Stimulated activated CD8-positive, alpha-beta memory T cell treated with anti-CD3 and anti-CD28 coated beads, Interleukin-2, amount 100 ng/mL, for 48 hours (primary cell): ENCODE measurements around the gene NPIPB2.
A peak's percentile ranks its signal among the peaks of the same experiment; 100 is the strongest.
"Not testable (repeated sequence)": the region's sequence is repeated elsewhere in the genome, so short reads cannot be mapped to it uniquely, and the experiment has no call there.

ENCODE experiments used
- DNase-seq, 2 donors: peaks; one replicate each; pipeline ENCODE4 v3.0.0-alpha.2; 2020; ENCODE audit warnings: low read depth in 2 of 2

The NPIPB2 gene

GRCh38 chr16:11957591-11958395, 15.9 kb upstream of the NPIPB2 start:
- no peak for DNase-seq

GRCh38 chr16:11956558-11956957, 14.7 kb upstream of the NPIPB2 start:
- no peak for DNase-seq

- DNase-seq, result no peak
Measured at GRCh38 chr16:11955713-11956123, 13.9 kb upstream of the NPIPB2 start.

DNA sequence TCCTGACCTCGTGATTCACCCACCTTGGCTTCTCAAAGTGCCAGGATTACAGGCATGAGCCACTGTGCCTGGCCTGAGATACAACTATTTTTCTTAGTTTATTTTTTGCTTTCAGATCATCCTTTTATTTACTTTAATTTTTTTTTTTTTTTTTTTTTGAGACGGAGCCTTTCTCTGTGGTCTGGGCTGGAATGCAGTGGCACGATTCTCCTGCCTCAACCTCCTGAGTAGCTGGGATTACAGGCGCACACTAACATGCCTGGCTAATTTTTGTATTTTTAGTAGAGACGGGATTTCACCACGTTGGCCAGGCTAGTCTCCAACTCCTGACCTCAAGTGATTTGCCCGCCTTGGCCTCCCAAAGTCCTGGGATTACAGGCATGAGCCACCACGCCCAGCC, 11.7 kb upstream of the NPIPB2 start:
- DNase-seq, result not testable (repeated sequence)

- no peak for DNase-seq
Measured at GRCh38 chr16:11950388-11950787, 8.5 kb upstream of the NPIPB2 start.

DNA sequence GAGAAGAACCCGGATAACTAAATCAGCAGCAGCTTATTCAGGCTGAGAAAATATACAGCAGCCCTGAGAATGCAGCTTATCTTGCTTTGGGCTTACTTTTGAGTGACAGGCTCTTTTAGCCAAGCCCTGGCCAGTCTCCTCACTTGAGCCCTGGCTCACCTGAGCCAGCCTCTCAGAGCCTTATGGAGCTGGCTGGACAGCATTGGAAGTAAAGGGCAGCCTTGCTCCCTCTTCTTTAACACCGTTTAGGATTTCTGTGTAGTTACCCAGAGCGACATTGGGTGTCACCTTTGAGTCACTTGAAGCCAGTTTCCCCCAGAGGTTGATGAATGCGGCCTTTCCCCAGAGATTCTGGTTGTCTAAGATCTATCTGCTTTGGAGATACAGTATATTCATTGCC, 7.7 kb upstream of the NPIPB2 start:
- no peak for DNase-seq

GRCh38 chr16:11948819-11949218, 7.0 kb upstream of the NPIPB2 start:
- no peak for DNase-seq

DNA sequence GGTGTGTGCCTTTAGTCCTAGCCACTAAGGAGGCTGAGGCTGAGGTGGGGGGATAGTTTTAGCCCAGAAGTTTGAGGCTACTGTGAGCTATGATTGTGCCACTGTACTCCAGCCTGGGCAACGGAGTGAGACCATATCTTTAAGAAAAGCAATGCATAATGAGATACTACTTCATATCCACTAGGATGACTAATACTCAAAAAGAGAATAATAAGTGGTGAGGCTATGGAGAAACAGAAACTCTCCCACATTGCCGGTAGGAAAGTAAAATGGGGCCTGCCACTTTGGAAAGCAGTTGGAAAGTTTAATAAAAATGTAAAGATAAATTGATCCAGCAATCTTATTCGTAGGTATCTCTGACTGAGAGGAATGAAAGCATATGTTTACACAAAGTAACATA, 4.6 kb upstream of the NPIPB2 start:
- no peak for DNase-seq

- not testable (repeated sequence) for DNase-seq
Measured at GRCh38 chr16:11927350-11927749, 14.5 kb downstream of the NPIPB2 start.

DNA sequence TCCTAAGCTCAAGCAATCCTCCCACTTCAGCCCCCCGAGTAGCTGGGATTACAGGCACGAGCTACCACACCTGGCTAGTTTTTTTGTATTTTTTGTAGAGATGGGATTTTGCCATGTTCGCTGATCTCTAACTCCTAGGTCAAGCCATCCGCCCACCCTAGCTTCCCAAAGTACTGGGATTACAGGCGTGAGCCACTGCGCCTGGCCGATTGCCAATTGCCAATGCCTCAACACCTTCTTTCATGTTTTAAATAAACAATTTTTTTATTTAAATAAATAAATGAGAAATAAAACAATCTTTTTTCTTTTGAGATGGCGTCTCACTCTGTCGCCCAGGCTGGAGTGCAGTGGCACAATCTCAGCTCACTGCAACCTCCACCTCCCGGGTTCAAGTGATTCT, 17.8 kb downstream of the NPIPB2 start:
- not testable (repeated sequence) for DNase-seq

- DNase-seq, result no peak
Measured at GRCh38 chr16:11916524-11917285, 25.1 kb downstream of the NPIPB2 start.

GRCh38 chr16:11915644-11916523, 26.0 kb downstream of the NPIPB2 start, which contains the start of gene GSPT1:
Gene GSPT1, minus strand, starts transcription at chr16:11915956. Its CDS starts 236 bp downstream, at chr16:11915720.
- DNase-seq, result peak; percentile 99

GRCh38 chr16:11915114-11915643, 26.7 kb downstream of the NPIPB2 start:
- DNase-seq, result peak; percentile 8 to 36

GRCh38 chr16:11914210-11915113, 27.4 kb downstream of the NPIPB2 start:
- peak; percentile 5 to 16 for DNase-seq

GRCh38 chr16:11913425-11914079, 28.3 kb downstream of the NPIPB2 start:
- DNase-seq, result no peak

- DNase-seq, result no peak
Measured at GRCh38 chr16:11909653-11910545, 31.9 kb downstream of the NPIPB2 start.

DNA sequence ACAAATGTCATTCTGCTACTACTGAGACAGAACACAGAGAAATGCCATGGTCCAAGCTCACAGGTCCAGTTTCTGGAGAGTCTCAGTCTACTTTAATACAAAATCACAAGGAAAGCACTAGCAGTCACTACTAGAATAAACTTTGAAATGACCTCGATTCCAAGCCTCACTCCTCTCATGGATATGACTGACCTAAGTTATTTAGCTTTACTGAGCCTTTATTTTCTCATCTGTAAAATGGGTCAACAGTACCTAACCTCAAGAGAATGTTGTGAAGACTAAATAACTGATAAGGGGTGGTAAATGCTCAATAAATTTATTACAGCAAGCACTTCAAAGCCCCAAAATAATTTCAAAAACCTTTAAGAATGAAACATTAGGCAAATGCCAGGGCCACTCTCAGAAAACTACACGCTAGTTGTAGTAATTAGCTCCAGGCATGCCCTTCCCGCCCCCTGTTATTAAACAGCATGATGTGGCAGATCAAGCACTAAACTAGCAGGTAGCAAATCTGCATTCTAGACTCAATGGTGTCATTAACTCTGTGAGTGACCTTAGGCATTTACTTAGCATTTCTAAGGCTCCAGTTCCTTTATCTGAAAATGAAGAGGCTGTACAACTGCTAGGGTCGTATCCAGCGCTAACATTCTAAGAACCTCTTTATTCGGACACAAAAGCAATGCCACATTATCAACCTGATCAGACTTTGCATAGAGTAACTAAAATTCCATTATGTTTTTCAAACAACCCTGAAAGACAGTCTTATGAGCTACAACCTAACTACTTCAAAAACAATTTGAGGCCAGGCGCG, 34.5 kb downstream of the NPIPB2 start:
- DNase-seq, result no peak

- DNase-seq, result no peak
Measured at GRCh38 chr16:11903906-11904305, 37.9 kb downstream of the NPIPB2 start.
